ENCODE data around the gene OR4K13. TPM values are rescaled to one million over a fixed set of nuclear protein-coding genes. Genes with fewer than 3 reads are reported as not detected.

The OR4K13 gene
- total RNA-seq, 3 donors from 2014 or later = not detected

- Histone ChIP-seq H3K4me1 (no peaks in the 10 kb centered on the region), H3K36me3 (no peaks in the 10 kb centered on the region), H3K9me3 (no peaks in the 10 kb centered on the region), H3K27ac (no peak overlapping the region), H3K4me3 (no peak overlapping the region), H3K27me3 (no peaks in the 10 kb centered on the region)
- DNase-seq (ENCODE audit: low spot score in 2 of 2) = no peak
- intact Hi-C loops (cut with DNase I; ENCODE audit: low total_unique reads) = no loop called here
- no peak for TF ChIP-seq POLR2AphosphoS5 (IDR thresholded peaks at IDR 0.05)
- no peak for TF ChIP-seq CTCF (IDR thresholded peaks at IDR 0.05)
- TF ChIP-seq POLR2A (IDR thresholded peaks at IDR 0.05) = no peak
Observed at GRCh38 chr14:19993438-19993837, 42.4 kb downstream of the OR4K13 start.

Other genes with a start within 250 kb of the OR4K13 start
- not detected for gene OR4N2, start 232.3 kb downstream of the OR4K13 start, total RNA-seq
- gene OR4K2, start 160.9 kb downstream of the OR4K13 start, total RNA-seq = not detected
- not detected for gene OR4K5, start 115.4 kb downstream of the OR4K13 start, total RNA-seq
- not detected for gene OR4K1, start 105.1 kb downstream of the OR4K13 start, total RNA-seq
- not detected for gene OR4K15, start 60.4 kb downstream of the OR4K13 start, total RNA-seq
- gene OR4Q2, start 33.9 kb downstream of the OR4K13 start, total RNA-seq = not detected
- not detected for gene OR4K14, start 16.7 kb downstream of the OR4K13 start, total RNA-seq
- not detected for gene OR4L1, start 24.0 kb upstream of the OR4K13 start, total RNA-seq
- gene OR4K17, start 74.7 kb upstream of the OR4K13 start, total RNA-seq = not detected
- not detected for gene OR4N5, start 102.8 kb upstream of the OR4K13 start, total RNA-seq
- not detected for gene OR11G2, start 154.9 kb upstream of the OR4K13 start, total RNA-seq
- not detected for gene OR11H6, start 187.7 kb upstream of the OR4K13 start, total RNA-seq
- gene OR11H7, start 192.9 kb upstream of the OR4K13 start, total RNA-seq = not detected
- not detected for gene OR11H4, start 203.2 kb upstream of the OR4K13 start, total RNA-seq